Activated CD8-positive, alpha-beta T cell treated with anti-CD3 and anti-CD28 coated beads, Interleukin-2, amount 10 ng/mL, durations not matched to agents 7 days and 5 days (primary cell): ENCODE data around the gene FAM181A. TPM values are rescaled to one million over a fixed set of nuclear protein-coding genes. Genes with fewer than 3 reads are reported as not detected.

Experiments
- ATAC-seq: fragments of 150-1000 bp; cut with Tn5 transposase; one replicate; pipeline ENCODE4 v1.10.0; 2021; ENCODE audit warnings: moderate library complexity
- CTCF ChIA-PET: fragments of 350-600 bp; sonication (Branson Sonifier 250); formaldehyde crosslinking; loops from one replicate; lab custom pipeline; 2021; ENCODE audit warnings: antibody characterized with exemption; lab: Charles Lee
- POLR2A ChIA-PET: fragments of 350-600 bp; sonication (Branson Sonifier 250); formaldehyde crosslinking; loops from one replicate; lab custom pipeline; 2021; ENCODE audit warnings: antibody characterized with exemption; lab: Charles Lee
- DNase-seq: peaks from one replicate; pipeline ENCODE4 v3.0.0-alpha.2; 2020
- H3K27ac Mint-ChIP-seq: one replicate; pipeline ENCODE4 v1.8.0; 2021; ENCODE audit warnings: mild to moderate bottlenecking, mixed read lengths
- H3K27me3 Mint-ChIP-seq: one replicate; pipeline ENCODE4 v1.8.0; 2021; ENCODE audit warnings: low read depth, mixed read lengths
- H3K36me3 Mint-ChIP-seq: one replicate; pipeline ENCODE4 v1.8.0; 2021; ENCODE audit warnings: low read depth, mixed read lengths
- H3K4me1 Mint-ChIP-seq: one replicate; pipeline ENCODE4 v1.8.0; 2021; ENCODE audit warnings: low read depth, mixed read lengths
- H3K4me3 Mint-ChIP-seq: one replicate; pipeline ENCODE4 v1.8.0; 2021; ENCODE audit warnings: mild to moderate bottlenecking, mixed read lengths
- H3K9me3 Mint-ChIP-seq: one replicate; pipeline ENCODE4 v1.8.0; 2022; ENCODE audit warnings: mixed read lengths; ENCODE audit not compliant: insufficient read depth
- total RNA-seq, 2 experiments: library from RNA; stranded (reverse); gene quantifications; one replicate each; pipeline ENCODE4 v1.2.3, GENCODE V29; 2021

The FAM181A gene
- total RNA-seq, 2 experiments from 2014 or later: not detected

DNA sequence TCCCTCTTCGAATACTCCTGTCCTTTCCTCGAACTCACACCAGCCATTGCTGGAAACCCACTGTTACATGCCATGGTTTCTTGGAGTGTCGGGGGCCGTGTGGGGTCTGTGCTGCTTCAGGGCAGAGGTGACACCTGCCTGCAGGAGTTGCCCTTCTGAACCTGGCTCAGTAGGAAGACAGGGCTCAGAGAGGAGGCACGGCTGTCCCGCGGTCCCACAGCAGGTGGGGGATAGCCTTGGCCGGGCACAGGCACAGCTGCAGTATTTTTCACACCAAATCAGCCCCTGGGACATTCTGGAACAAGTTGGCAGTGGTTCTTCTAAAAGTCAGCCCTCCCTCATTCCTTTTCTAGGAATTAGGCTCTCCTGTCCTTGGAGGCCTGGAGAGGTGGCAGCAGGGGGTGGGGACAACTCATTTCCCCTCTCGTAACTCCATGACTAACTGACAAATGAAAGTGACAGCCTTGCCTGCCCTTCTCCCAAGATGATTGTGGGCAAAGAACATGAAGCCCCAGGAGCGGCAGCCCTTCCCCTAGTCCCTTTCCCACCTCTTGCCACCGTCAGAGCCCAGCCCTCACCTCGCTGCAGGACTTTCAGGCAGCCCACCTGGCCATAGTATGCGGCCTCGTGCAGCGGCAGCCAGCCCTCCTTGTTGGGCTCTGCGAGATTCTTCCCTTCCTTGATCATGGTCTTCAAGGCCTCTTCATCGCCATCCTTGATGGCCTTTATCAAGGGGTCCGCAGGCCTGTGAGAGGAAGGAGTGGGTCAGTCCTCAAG lies 26.8 kb downstream of the FAM181A start:
- DNase-seq (no peak), ATAC-seq (no peak)
- Mint-ChIP-seq H3K4me1 (peaks cover 78% of the 10 kb centered on the region), H3K4me3 (peak overlapping the region; percentile 81), H3K27me3 (no peaks in the 10 kb centered on the region), H3K36me3 (peaks cover 19% of the 10 kb centered on the region), H3K27ac (peak overlapping the region; percentile 96), H3K9me3 (no peaks in the 10 kb centered on the region)
- ChIA-PET POLR2A (interaction anchor here (1.1 to 11.2 kb wide), 5 partner anchors 10 to 38 kb away, joined by 3 to 303 read pairs (median 9); partner anchors contain the start of gene ASB2), CTCF (interaction anchor here (1.6 to 19.2 kb wide), 3 partner anchors 14 to 51 kb away, joined by 10 to 376 read pairs (median 17); no protein-coding TSS in a partner anchor)

DNA sequence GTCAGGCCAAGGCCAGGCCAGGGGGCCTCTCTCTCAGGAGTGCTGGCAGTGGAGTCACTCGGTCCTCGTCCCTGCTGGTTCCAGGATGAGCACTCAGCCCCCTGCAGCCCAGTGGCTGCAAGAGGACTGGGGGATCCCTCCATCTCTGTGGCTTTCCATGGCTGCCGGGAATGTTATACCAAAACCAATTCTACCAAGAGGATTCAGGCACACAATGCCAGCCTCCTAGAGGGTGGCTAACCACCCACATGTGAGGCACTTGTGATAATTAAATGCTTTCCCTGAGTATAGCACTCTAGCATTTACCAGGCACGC lies 27.3 kb downstream of the FAM181A start:
- no peak for ATAC-seq

GRCh38 chr14:93954900-93955849 lies 28.0 kb downstream of the FAM181A start:
- Mint-ChIP-seq H3K4me1 (peaks cover 89% of the 10 kb centered on the region), H3K27ac (peak overlapping the region; percentile 96), H3K9me3 (no peaks in the 10 kb centered on the region), H3K27me3 (no peaks in the 10 kb centered on the region), H3K36me3 (peaks cover 18% of the 10 kb centered on the region), H3K4me3 (peak overlapping the region; percentile 81)
- ChIA-PET CTCF (interaction anchor here (0.8 to 19.2 kb wide), 8 partner anchors 8 to 50 kb away, joined by 3 to 376 read pairs (median 4); no protein-coding TSS in a partner anchor), POLR2A (interaction anchor here (0.6 to 11.2 kb wide), 11 partner anchors 9 to 1386 kb away, joined by 3 to 303 read pairs (median 5); partner anchors contain the start of genes ASB2 and CCDC197)
- ATAC-seq (peak; percentile 26), DNase-seq (peak; percentile 75)

More for the DNA sequence above, 27.3 kb downstream of the FAM181A start:
- CTCF ChIA-PET: interaction anchor here (1.2 to 19.2 kb wide), 3 partner anchors 9 to 16 kb away, joined by 3 to 376 read pairs (median 46); no protein-coding TSS in a partner anchor
- Mint-ChIP-seq H3K9me3 (no peaks in the 10 kb centered on the region), H3K27ac (peak overlapping the region; percentile 96), H3K4me1 (peaks cover 84% of the 10 kb centered on the region), H3K4me3 (peak overlapping the region; percentile 81), H3K27me3 (no peaks in the 10 kb centered on the region), H3K36me3 (peaks cover 17% of the 10 kb centered on the region)
- POLR2A ChIA-PET: interaction anchor here (0.8 to 11.2 kb wide), 6 partner anchors 10 to 45 kb away, joined by 3 to 303 read pairs (median 6); partner anchors contain the start of genes ASB2 and CCDC197
- DNase-seq: no peak

GRCh38 chr14:93955850-93956481 lies 28.8 kb downstream of the FAM181A start:
- Mint-ChIP-seq H3K4me1 (peaks cover 93% of the 10 kb centered on the region), H3K27me3 (no peaks in the 10 kb centered on the region), H3K27ac (peak overlapping the region; percentile 96), H3K4me3 (peak overlapping the region; percentile 81), H3K9me3 (no peaks in the 10 kb centered on the region), H3K36me3 (peaks cover 18% of the 10 kb centered on the region)
- ChIA-PET POLR2A (interaction anchor here (0.6 to 11.2 kb wide), 9 partner anchors 8 to 1387 kb away, joined by 3 to 303 read pairs (median 5); partner anchors contain the start of genes ASB2 and CCDC197), CTCF (interaction anchor here (0.8 to 19.2 kb wide), 8 partner anchors 11 to 49 kb away, joined by 3 to 376 read pairs (median 4); partner anchors contain the start of gene CCDC197)
- DNase-seq: no peak
- ATAC-seq: no peak

DNA sequence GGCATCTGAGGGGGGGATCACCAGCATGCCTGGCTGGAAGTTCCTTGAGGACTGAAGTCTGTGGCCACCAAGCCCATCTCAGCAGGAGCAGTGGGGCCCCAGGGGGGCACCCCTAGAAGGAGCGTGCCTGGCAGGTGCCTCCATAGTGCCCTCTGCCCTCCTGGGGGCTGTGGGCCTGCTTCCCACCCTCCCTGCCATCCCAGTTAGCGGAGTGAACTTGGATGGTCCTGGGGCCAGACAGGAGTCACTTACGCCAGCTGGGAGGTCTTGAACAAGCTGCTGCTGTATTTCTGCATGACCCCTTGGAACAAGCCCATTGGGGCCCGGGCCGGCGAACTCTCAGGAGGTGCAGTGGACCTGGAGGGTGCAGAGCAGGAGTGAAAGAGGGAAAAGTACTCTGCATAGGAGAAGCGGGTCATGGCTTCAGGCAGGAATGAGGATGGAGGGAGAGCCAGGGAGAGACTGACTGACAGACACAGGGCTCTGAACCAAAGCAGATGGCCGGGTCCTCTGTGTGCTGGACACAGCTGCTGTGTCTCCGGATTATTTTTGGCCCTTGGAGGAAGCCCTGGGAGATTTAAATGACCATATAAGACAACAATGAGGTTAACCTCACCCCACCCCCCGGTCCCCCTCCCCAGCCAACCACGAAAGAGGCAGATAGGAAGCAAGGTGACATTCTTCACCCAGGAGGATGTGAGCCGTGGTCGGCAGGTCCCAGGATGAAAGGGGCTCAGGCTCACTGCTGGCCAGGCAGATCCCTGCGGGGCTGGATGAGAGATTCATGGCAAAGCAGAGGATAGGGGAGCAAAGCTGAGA lies 29.6 kb downstream of the FAM181A start:
- H3K4me3 Mint-ChIP-seq: peak overlapping the region; percentile 81
- DNase-seq (no peak), ATAC-seq (no peak)
- H3K4me1 Mint-ChIP-seq: peaks cover 98% of the 10 kb centered on the region
- no peaks in the 10 kb centered on the region for H3K9me3 Mint-ChIP-seq
- CTCF ChIA-PET: interaction anchor here (1.4 to 19.2 kb wide), 4 partner anchors 14 to 44 kb away, joined by 3 to 376 read pairs (median 28); partner anchors contain the start of gene CCDC197
- POLR2A ChIA-PET: interaction anchor here (1.0 to 11.2 kb wide), 2 partner anchors 10 to 18 kb away, joined by 3 to 303 read pairs; partner anchors contain the start of gene ASB2
- peak overlapping the region; percentile 96 for H3K27ac Mint-ChIP-seq
- no peaks in the 10 kb centered on the region for H3K27me3 Mint-ChIP-seq
- H3K36me3 Mint-ChIP-seq: peaks cover 22% of the 10 kb centered on the region

GRCh38 chr14:93957333-93957710 lies 30.2 kb downstream of the FAM181A start:
- Mint-ChIP-seq H3K9me3 (no peaks in the 10 kb centered on the region), H3K4me3 (peak overlapping the region; percentile 81), H3K27ac (peak overlapping the region; percentile 96), H3K27me3 (no peaks in the 10 kb centered on the region), H3K4me1 (peaks cover 97% of the 10 kb centered on the region), H3K36me3 (peaks cover 24% of the 10 kb centered on the region)
- POLR2A ChIA-PET: interaction anchor here (1.0 to 11.2 kb wide), 2 partner anchors 11 to 17 kb away, joined by 3 to 303 read pairs; partner anchors contain the start of gene ASB2
- CTCF ChIA-PET: interaction anchor here (1.4 to 19.2 kb wide), 3 partner anchors 14 to 40 kb away, joined by 3 to 376 read pairs (median 46); partner anchors contain the start of gene CCDC197
- ATAC-seq: no peak
- DNase-seq: no peak

DNA sequence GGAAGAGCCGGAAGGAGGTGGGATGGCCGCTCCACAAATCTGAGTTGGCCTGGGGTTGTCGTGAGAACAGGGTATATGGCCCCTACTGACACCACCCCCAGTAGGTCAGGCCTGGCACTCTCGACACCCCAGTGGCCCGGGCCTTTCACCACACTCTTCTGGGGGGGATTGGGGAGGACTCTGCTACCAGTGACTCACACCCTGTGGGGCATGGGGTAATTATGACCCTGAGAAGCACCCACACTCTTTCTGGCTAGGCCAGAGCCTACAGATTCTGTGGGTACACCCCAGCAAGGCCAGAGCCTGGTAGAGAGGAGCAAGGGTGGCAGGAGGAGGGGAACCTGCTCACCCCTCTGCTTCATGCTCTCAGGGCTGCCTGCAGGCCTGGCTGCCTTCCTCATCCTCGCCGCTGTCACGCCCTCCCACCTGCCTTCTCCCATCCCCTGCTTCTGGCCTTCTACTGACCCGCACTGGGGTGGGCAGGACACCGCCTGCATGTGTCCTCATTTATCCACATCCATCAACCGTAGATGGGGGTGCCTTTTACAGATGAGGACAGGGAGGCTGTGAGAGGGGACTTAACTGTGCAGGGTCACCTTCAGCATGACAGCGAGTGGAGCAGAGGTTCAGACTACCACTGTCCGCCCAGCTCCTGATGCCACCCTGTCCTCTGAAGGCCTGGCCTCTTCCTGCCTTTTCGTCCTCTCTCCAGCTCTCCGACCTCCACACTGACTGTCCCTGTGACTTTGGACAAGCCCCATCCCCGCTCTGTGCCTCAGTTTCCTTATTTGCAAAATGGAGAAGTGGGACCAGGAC lies 30.8 kb downstream of the FAM181A start:
- ATAC-seq (no peak), DNase-seq (no peak)
- peaks cover 24% of the 10 kb centered on the region for H3K36me3 Mint-ChIP-seq
- H3K27ac Mint-ChIP-seq: peak overlapping the region; percentile 98
- H3K4me3 Mint-ChIP-seq: peak overlapping the region; percentile 81
- no peaks in the 10 kb centered on the region for H3K27me3 Mint-ChIP-seq
- peaks cover 97% of the 10 kb centered on the region for H3K4me1 Mint-ChIP-seq
- no peaks in the 10 kb centered on the region for H3K9me3 Mint-ChIP-seq
- POLR2A ChIA-PET: interaction anchor here (0.9 to 11.2 kb wide), 7 partner anchors 9 to 53 kb away, joined by 3 to 303 read pairs (median 3); partner anchors contain the start of gene ASB2
- CTCF ChIA-PET: interaction anchor here (1.2 to 19.2 kb wide), 7 partner anchors 10 to 179 kb away, joined by 5 to 376 read pairs (median 20); no protein-coding TSS in a partner anchor

DNA sequence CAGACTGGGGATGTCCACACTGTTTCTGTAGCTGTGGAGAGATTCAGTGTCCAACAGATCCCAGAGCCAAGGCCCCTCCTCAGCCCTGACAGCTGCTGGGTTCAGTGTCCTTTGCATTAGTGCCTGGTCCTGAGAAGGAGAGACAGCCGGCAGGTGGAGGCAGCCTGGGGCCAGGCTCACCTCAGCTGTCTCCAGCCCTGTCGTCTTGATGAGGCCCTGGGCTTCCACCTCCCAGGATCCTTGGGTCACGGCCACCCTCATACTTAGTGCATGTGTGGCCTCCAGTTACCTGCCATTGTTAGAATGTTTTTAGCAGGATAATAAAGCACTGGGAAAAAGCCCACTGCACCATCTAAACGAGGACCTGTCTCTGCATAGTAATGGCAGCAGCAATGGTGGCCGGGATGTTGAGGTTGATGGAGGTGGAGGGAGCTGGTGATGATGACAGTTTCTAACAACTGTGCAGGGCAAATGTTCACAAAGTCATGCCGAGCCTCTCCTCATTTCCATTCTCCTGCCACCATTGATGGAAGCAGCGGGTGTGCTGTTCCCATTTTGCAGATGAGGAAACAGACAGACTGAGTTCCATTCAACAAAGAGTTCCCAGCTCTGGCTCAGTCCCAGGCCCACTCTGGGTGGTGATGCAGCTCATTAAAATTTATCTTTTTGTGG lies 31.6 kb downstream of the FAM181A start:
- Mint-ChIP-seq H3K27me3 (no peaks in the 10 kb centered on the region), H3K4me3 (peak overlapping the region; percentile 71), H3K9me3 (no peaks in the 10 kb centered on the region), H3K4me1 (peaks cover 97% of the 10 kb centered on the region), H3K27ac (peak overlapping the region; percentile 98), H3K36me3 (peaks cover 18% of the 10 kb centered on the region)
- ChIA-PET POLR2A (interaction anchor here (0.9 to 11.2 kb wide), 11 partner anchors 9 to 1565 kb away, joined by 3 to 303 read pairs (median 3); partner anchors contain the start of gene ASB2), CTCF (interaction anchor here (0.8 to 19.2 kb wide), 8 partner anchors 9 to 178 kb away, joined by 3 to 376 read pairs (median 8); no protein-coding TSS in a partner anchor)
- ATAC-seq: no peak
- no peak for DNase-seq
